ENCODE results near the gene B4GALT7.

DNA sequence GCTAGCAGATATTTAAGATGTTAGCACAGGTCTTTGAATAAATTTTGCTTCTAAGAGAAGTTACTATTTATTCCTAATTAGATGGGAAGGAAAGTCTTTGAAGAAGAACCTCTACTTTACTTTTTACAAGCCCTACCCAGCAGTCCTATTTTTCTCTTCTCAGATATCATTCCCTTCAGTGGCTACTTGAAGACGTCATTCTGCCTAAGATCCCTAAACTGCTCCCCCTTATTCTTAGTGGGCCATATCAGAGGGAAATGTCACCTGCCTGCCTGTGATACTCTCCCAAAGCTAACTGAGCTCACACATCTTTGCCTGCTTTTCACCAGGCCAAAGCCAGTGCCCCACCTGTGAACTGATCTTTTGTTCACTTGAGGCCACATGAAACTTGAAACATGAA lies 24.4 kb upstream of the B4GALT7 start:
- TF ChIP-seq EP300 (IDR thresholded peaks at IDR 0.05; ENCODE audit: borderline replicate concordance) = no peak
- TF ChIP-seq CREB1 (IDR thresholded peaks at IDR 0.05; ENCODE audit: low read depth) = no peak
- TF ChIP-seq TEAD4 (IDR thresholded peaks at IDR 0.05) = no peak
- TF ChIP-seq CEBPB (IDR thresholded peaks at IDR 0.05) = no peak
- TF ChIP-seq EGR1 (IDR thresholded peaks at IDR 0.05) = no peak
- TF ChIP-seq, protein P1, sequence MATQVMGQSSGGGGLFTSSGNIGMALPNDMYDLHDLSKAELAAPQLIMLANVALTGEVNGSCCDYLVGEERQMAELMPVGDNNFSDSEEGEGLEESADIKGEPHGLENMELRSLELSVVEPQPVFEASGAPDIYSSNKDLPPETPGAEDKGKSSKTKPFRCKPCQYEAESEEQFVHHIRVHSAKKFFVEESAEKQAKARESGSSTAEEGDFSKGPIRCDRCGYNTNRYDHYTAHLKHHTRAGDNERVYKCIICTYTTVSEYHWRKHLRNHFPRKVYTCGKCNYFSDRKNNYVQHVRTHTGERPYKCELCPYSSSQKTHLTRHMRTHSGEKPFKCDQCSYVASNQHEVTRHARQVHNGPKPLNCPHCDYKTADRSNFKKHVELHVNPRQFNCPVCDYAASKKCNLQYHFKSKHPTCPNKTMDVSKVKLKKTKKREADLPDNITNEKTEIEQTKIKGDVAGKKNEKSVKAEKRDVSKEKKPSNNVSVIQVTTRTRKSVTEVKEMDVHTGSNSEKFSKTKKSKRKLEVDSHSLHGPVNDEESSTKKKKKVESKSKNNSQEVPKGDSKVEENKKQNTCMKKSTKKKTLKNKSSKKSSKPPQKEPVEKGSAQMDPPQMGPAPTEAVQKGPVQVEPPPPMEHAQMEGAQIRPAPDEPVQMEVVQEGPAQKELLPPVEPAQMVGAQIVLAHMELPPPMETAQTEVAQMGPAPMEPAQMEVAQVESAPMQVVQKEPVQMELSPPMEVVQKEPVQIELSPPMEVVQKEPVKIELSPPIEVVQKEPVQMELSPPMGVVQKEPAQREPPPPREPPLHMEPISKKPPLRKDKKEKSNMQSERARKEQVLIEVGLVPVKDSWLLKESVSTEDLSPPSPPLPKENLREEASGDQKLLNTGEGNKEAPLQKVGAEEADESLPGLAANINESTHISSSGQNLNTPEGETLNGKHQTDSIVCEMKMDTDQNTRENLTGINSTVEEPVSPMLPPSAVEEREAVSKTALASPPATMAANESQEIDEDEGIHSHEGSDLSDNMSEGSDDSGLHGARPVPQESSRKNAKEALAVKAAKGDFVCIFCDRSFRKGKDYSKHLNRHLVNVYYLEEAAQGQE (IDR thresholded peaks at IDR 0.05; ENCODE audit: low read depth) = no peak
- no peak for TF ChIP-seq TCF12 (IDR thresholded peaks at IDR 0.05; ENCODE audit: low read depth)
- TF ChIP-seq, protein P2, sequence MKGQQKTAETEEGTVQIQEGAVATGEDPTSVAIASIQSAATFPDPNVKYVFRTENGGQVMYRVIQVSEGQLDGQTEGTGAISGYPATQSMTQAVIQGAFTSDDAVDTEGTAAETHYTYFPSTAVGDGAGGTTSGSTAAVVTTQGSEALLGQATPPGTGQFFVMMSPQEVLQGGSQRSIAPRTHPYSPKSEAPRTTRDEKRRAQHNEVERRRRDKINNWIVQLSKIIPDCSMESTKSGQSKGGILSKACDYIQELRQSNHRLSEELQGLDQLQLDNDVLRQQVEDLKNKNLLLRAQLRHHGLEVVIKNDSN (IDR thresholded peaks at IDR 0.05) = no peak
- no peak for TF ChIP-seq TAF1 (IDR thresholded peaks at IDR 0.05; ENCODE audit: low read depth)
- no peak for TF ChIP-seq FOXM1 (IDR thresholded peaks at IDR 0.05; ENCODE audit: borderline replicate concordance, low read depth)
- TF ChIP-seq RAD21 (IDR thresholded peaks at IDR 0.05; ENCODE audit: low read depth) = no peak
- no peak for TF ChIP-seq YY1 (IDR thresholded peaks at IDR 0.05; ENCODE audit: low read depth)
- no peak for TF ChIP-seq MAX (IDR thresholded peaks at IDR 0.05)
- no peak for TF ChIP-seq ZBTB7A (IDR thresholded peaks at IDR 0.05; ENCODE audit: low read depth)
